GM12878 (cell line): ENCODE results near the gene CCSER1. TPM values are rescaled to one million over a fixed set of nuclear protein-coding genes. Genes with fewer than 3 reads are reported as not detected.

Experiments
- ATAC-seq: fragments of 200-7000 bp; cut with Tn5 transposase; 3 replicates; pipeline ENCODE4 v1.9.1; 2020; ENCODE audit warnings: mild to moderate bottlenecking, moderate library complexity
- BruUV-seq: library from RNA; stranded (reverse); fragments of 400-500 nt; replicated peaks from 2 replicates; lab custom pipeline; 2021; lab: Mats Ljungman, UMichigan
- CTCF ChIA-PET: fragments of 300-600 bp; sonication (Branson Sonifier 250); formaldehyde crosslinking; extraction: SDS; loops from one replicate; lab custom pipeline; 2021; ENCODE audit warnings: inconsistent platforms; lab: Yijun Ruan, JAX
- POLR2A ChIA-PET: fragments of 350-600 bp; formaldehyde crosslinking; extraction: SDS; loops from one replicate; lab custom pipeline; 2021; ENCODE audit warnings: inconsistent platforms; lab: Charles Lee
- RAD21 ChIA-PET: fragments of 300-600 bp; sonication (Branson Sonifier 250); formaldehyde crosslinking; loops from one replicate; lab custom pipeline; 2023; ENCODE audit warnings: antibody characterized with exemption; ENCODE audit not compliant: unreplicated experiment; lab: Charles Lee
- SMC1A ChIA-PET: fragments of 300-600 bp; sonication (Branson Sonifier 250); formaldehyde crosslinking; loops from one replicate; lab custom pipeline; 2023; ENCODE audit not compliant: unreplicated experiment, uncharacterized antibody; lab: Charles Lee
- DNase-seq: peaks from one replicate; pipeline ENCODE4 v3.0.0-alpha.2; 2011; ENCODE audit warnings: low read depth, low spot score
- FAIRE-seq: peaks from 3 replicates; lab custom pipeline; 2011; peaks lifted over from hg19 to GRCh38; lab: Jason Lieb, UNC
- H2AFZ ChIP-seq: 2 replicates; pipeline ENCODE4 v1.6.0; 2011; ENCODE audit warnings: low read depth, low read length, control low read depth; ENCODE audit not compliant: control insufficient read depth
- H3K27ac ChIP-seq: 2 replicates; pipeline ENCODE4 v1.5.1; 2011; ENCODE audit warnings: control low read depth; ENCODE audit not compliant: control insufficient read depth, insufficient read depth
- H3K27me3 ChIP-seq, 2 experiments: replicated peaks in 1 of 2; 2 replicates each; pipeline versions ENCODE4 v1.6.0 to v1.6.1; 2011; ENCODE audit warnings: low read length in 1 of 2; ENCODE audit not compliant: control insufficient read depth in 2 of 2, insufficient read depth in 2 of 2
- H3K36me3 ChIP-seq, 2 experiments: 2 replicates each; pipeline ENCODE4 v1.5.1; 2011; ENCODE audit warnings: low read length in 1 of 2; ENCODE audit not compliant: control insufficient read depth in 2 of 2, insufficient read depth in 2 of 2
- H3K4me1 ChIP-seq: 2 replicates; pipeline ENCODE4 v1.6.1; 2011; ENCODE audit warnings: mild to moderate bottlenecking, low read length, moderate library complexity, mixed read lengths; ENCODE audit not compliant: control insufficient read depth, insufficient read depth
- H3K4me2 ChIP-seq: 2 replicates; pipeline ENCODE4 v1.6.0; 2011; ENCODE audit warnings: control low read depth; ENCODE audit not compliant: control insufficient read depth, insufficient read depth
- H3K4me3 ChIP-seq: fragments of 200-600 bp; sonication (generic); 2 replicates; pipeline ENCODE4 v1.5.1; 2016
- H3K79me2 ChIP-seq: 2 replicates; pipeline ENCODE4 v1.6.0; 2011; ENCODE audit warnings: low read length; ENCODE audit not compliant: control insufficient read depth, insufficient read depth
- H3K9ac ChIP-seq: 2 replicates; pipeline ENCODE4 v1.8.0; 2011; ENCODE audit warnings: low read length, control low read depth, mixed read lengths; ENCODE audit not compliant: control insufficient read depth, insufficient read depth
- H3K9me3 ChIP-seq: replicated peaks from 3 replicates; pipeline ENCODE4 v1.5.1; 2011; ENCODE audit warnings: mild to moderate bottlenecking, low read length; ENCODE audit not compliant: control insufficient read depth, insufficient read depth
- H4K20me1 ChIP-seq: 2 replicates; pipeline ENCODE4 v1.6.0; 2011; ENCODE audit not compliant: control insufficient read depth, insufficient read depth
- BACH1 ChIP-seq: fragments of 450-650 bp; IDR thresholded peaks from 2 replicates; pipeline ENCODE4 v1.6.1; 2017; ENCODE audit warnings: mild to moderate bottlenecking, borderline replicate concordance
- BHLHE40 ChIP-seq, 2 experiments: fragments of 450-650 bp in 1 of 2; IDR thresholded peaks; 2 replicates each; pipeline ENCODE4 v1.6.1; 2011 to 2017; ENCODE audit warnings: low read depth in 2 of 2, borderline replicate concordance in 1 of 2, improper control_type of control experiment in 1 of 2, low read length in 1 of 2, mild to moderate bottlenecking in 1 of 2
- ETV6 ChIP-seq, 2 experiments: fragments of 450-650 bp in 1 of 2; IDR thresholded peaks in 1 of 2; conservative IDR thresholded peaks in 1 of 2; 2 replicates each; pipeline ENCODE4 v1.6.1; 2014; ENCODE audit warnings: antibody characterized with exemption in 1 of 2, borderline replicate concordance in 1 of 2, low read depth in 1 of 2, mild to moderate bottlenecking in 1 of 2, moderate library complexity in 1 of 2
- GATAD2B ChIP-seq: fragments of 450-650 bp; conservative IDR thresholded peaks from 2 replicates; pipeline ENCODE4 v1.6.1; 2017; ENCODE audit warnings: low read depth, mild to moderate bottlenecking, moderate library complexity
- IKZF1 ChIP-seq: fragments of 450-650 bp; conservative IDR thresholded peaks from 2 replicates; pipeline ENCODE4 v1.6.1; 2017; ENCODE audit warnings: antibody characterized with exemption, mild to moderate bottlenecking
- LARP7 ChIP-seq: fragments of 450-650 bp; IDR thresholded peaks from 2 replicates; pipeline ENCODE4 v1.6.1; 2017; ENCODE audit warnings: mild to moderate bottlenecking
- MEF2A ChIP-seq: IDR thresholded peaks from 2 replicates; pipeline ENCODE4 v1.6.1; 2011; ENCODE audit warnings: low read depth, mild to moderate bottlenecking, low read length, moderate library complexity; ENCODE audit not compliant: insufficient read depth
- MLLT1 ChIP-seq: fragments of 450-650 bp; IDR thresholded peaks from 2 replicates; pipeline ENCODE4 v1.6.1; 2016; ENCODE audit warnings: mild to moderate bottlenecking
- PML ChIP-seq: IDR thresholded peaks from 2 replicates; pipeline ENCODE4 v1.6.1; 2012; ENCODE audit warnings: low read length, inconsistent platforms
- RBBP5 ChIP-seq: fragments of 200-600 bp; sonication (generic); conservative IDR thresholded peaks from 2 replicates; pipeline ENCODE4 v1.6.1; 2016
- SPI1 ChIP-seq: IDR thresholded peaks from 2 replicates; pipeline ENCODE4 v1.6.1; 2011; ENCODE audit warnings: low read depth, mild to moderate bottlenecking, low read length, moderate library complexity, borderline replicate concordance; ENCODE audit not compliant: insufficient read depth
- USF1 ChIP-seq: IDR thresholded peaks from 2 replicates; pipeline ENCODE4 v1.6.1; 2011; ENCODE audit warnings: borderline replicate concordance, low read depth, mild to moderate bottlenecking, moderate library complexity, mixed read lengths, low read length; ENCODE audit not compliant: insufficient read depth; ENCODE audit errors: extremely low read length
- WGBS: methylation state at CpG from one replicate; pipeline ENCODE4 v1.1.6; 2016; ENCODE audit warnings: low lambda C conversion rate; ENCODE audit not compliant: insufficient replicate concordance, insufficient coverage; ENCODE audit errors: missing lambda C conversion rate; 5-methylcytosine and 5-hydroxymethylcytosine counted together
- in situ Hi-C: fragments of 300-500 bp; cut with MboI; formaldehyde crosslinking; loops from 9 replicates; pipeline ENCODE4 v1.14.3; 2018; ENCODE audit warnings: mixed read lengths
- intact Hi-C: fragments of 100-400 bp; cut with micrococcal nuclease; formaldehyde crosslinking; loops from one replicate; pipeline ENCODE4 v1.14.2; 2022; ENCODE audit not compliant: unreplicated experiment
- polyA plus RNA-seq, 11 experiments: library from polyadenylated mRNA; depleted of rRNA in 4 of 11; unstranded in 6 of 11; stranded (reverse) in 5 of 11; fragments of >200 nt; fragmentation: Nextera tagmentation in 4 of 11; fragmentation: Illumina TruSeq in 1 of 11; extraction: Ambion mirVana in 4 of 11; extraction: Trizol in 1 of 11; gene quantifications; 1 replicate in 1 of 11; 2 replicates in 10 of 11; pipeline versions ENCODE4 v1.2.1 to v1.2.3, GENCODE V29; 2011 to 2016; ENCODE audit warnings: inconsistent platforms in 2 of 11, missing spikeins in 2 of 11, low read depth in 1 of 11
- total RNA-seq, 4 experiments: library from RNA; depleted of rRNA in 3 of 4; stranded (reverse); fragments of >200 nt in 3 of 4; fragmentation: Illumina TruSeq in 1 of 4; extraction: Trizol in 1 of 4; gene quantifications; 2 replicates each; pipeline versions ENCODE4 v1.2.1 to v1.2.3, GENCODE V29; 2013 to 2021

The CCSER1 gene
- total and polyA plus RNA-seq, 10 of the 15 experiments (the other 5 are each of a cell fraction or from before 2014, with no cell fraction given) = 0.22 to 2.7 (median 1.0) TPM

- Histone ChIP-seq H3K36me3 (no peaks in the 10 kb centered on the region), H4K20me1 (no peaks in the 10 kb centered on the region), H3K4me1 (peaks cover 11% of the 10 kb centered on the region), H3K79me2 (peaks cover 2% of the 10 kb centered on the region; the same call in 1 of the 2 replicates), H2AFZ (peak overlapping the region; percentile 59), H3K4me2 (peak overlapping the region; percentile 93; the same call in 1 of the 2 replicates), H3K9me3 (no peaks in the 10 kb centered on the region), H3K27ac (no peak overlapping the region), H3K27me3 (peaks cover 0 to 2% of the 10 kb centered on the region in 2 experiments; a peak in 2 of 4 replicates), H3K9ac (no peak overlapping the region), H3K4me3 (peak overlapping the region; percentile 81; the same call in 1 of the 2 replicates)
- in situ Hi-C loops (no loop called here), intact Hi-C loops (loop anchor here (5.0 kb wide), 2 partner anchors 40 to 100 kb away; no protein-coding TSS in a partner anchor)
- ATAC-seq (no peak), FAIRE-seq (no peak), DNase-seq (no peak)
- ChIA-PET SMC1A (no interaction called here), CTCF (interaction anchor here (0.5 kb wide), 1 partner anchor 218 kb away, joined by 3 read pairs; no protein-coding TSS in a partner anchor), RAD21 (no interaction called here), POLR2A (no interaction called here)
- WGBS = 19% methylated on average over 8 of the region's 8 CpGs
- TF ChIP-seq MEF2A = no peak
- peak; percentile 16; the same call in 1 of the 2 replicates for TF ChIP-seq SPI1
- no peak for TF ChIP-seq RBBP5
- BruUV-seq = no TSS peak
Observed at GRCh38 chr4:90126805-90127204, 389 bp upstream of the CCSER1 start.

GRCh38 chr4:90127706-90128345, 632 bp downstream of the CCSER1 start:
- no peaks in the 10 kb centered on the region for H4K20me1 ChIP-seq
- H3K9ac ChIP-seq = peak overlapping the region; percentile 74
- in situ Hi-C loops = no loop called here
- FAIRE-seq (no peak), DNase-seq (no peak), ATAC-seq (peak; percentile 55)
- ChIA-PET RAD21 (no interaction called here), CTCF (no interaction called here), POLR2A (interaction anchor here (0.7 kb wide), 1 partner anchor 46 kb away, joined by 3 read pairs; no protein-coding TSS in a partner anchor), SMC1A (no interaction called here)
- under 1% methylated on average over 41 of the region's 81 CpGs for WGBS
- no peaks in the 10 kb centered on the region for H3K36me3 ChIP-seq
- peaks cover 2% of the 10 kb centered on the region; the same call in 1 of the 2 replicates for H3K79me2 ChIP-seq
- H3K4me3 ChIP-seq = peak overlapping the region; percentile 81
- intact Hi-C loops = loop anchor here (5.0 kb wide), 2 partner anchors 39 to 101 kb away; no protein-coding TSS in a partner anchor
- no TSS peak for BruUV-seq
- H3K27ac ChIP-seq = peak overlapping the region; percentile 68
- peak overlapping the region; percentile 93 for H3K4me2 ChIP-seq
- no peaks in the 10 kb centered on the region for H3K9me3 ChIP-seq
- H2AFZ ChIP-seq = peak overlapping the region; percentile 90
- H3K27me3 ChIP-seq = peaks cover 0 to 2% of the 10 kb centered on the region in 2 experiments; a peak in 2 of 4 replicates
- TF ChIP-seq IKZF1 = 0 out of 2 replicates have a peak, but pooled peaks have one; percentile 29
- no peak for TF ChIP-seq RBBP5
- TF ChIP-seq PML = no peak
- TF ChIP-seq BACH1 = no peak
- no peak for TF ChIP-seq USF1
- TF ChIP-seq BHLHE40 (IDR thresholded peaks at IDR 0.05; ENCODE audit: borderline replicate concordance in 1 of 2, low read depth in 2 of 2, low read length in 1 of 2) = 0 out of 4 replicates have a peak, but pooled peaks of 1 of the 2 experiments have one; percentile 30
- 0 out of 2 replicates have a peak, but pooled peaks have one; percentile 35 for TF ChIP-seq LARP7
- TF ChIP-seq GATAD2B = 0 out of 2 replicates have a peak, but pooled peaks have one; percentile 13
- no peak for TF ChIP-seq MLLT1
- TF ChIP-seq ETV6 (conservative IDR thresholded peaks at IDR 0.05 in 1 of 2, IDR thresholded peaks at IDR 0.05 in 1 of 2; ENCODE audit: borderline replicate concordance in 1 of 2, low read depth in 1 of 2) = no peak
- H3K4me1 ChIP-seq = peaks cover 3% of the 10 kb centered on the region; the same call in 1 of the 2 replicates
